KG1 (cell line): ENCODE results near the gene PEDS1.
"Not testable (repeated sequence)": the region's sequence is repeated elsewhere in the genome, so short reads cannot be mapped to it uniquely, and the experiment has no call there.

Experiments
- DNase-seq: peaks from one replicate; lab custom pipeline; 2025; lab: John Stamatoyannopoulos, UW

PEDS1 gene

DNA sequence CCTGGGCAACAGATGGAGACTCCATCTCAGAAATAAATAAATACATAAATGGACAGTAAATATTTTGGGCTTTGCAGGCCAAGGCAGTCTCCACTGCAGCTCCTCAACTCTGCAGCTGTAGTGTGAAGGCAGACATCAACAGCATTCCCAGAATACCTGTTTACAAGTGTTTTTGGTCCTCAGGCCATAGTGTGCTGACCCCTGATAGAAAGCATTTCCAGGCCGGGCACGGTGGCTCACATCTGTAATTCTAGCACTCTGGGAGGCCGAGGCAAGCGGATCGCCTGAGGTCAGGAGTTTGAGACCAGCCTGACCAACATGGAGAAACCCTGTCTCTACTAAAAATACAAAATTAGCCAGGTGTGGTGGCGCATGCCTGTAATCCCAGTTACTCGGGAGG is 18.4 kb downstream of the PEDS1 start:
- DNase-seq = not testable (repeated sequence)

- no peak for DNase-seq
Observed at GRCh38 chr20:50133474-50134217, 19.9 kb downstream of the PEDS1 start.

DNA sequence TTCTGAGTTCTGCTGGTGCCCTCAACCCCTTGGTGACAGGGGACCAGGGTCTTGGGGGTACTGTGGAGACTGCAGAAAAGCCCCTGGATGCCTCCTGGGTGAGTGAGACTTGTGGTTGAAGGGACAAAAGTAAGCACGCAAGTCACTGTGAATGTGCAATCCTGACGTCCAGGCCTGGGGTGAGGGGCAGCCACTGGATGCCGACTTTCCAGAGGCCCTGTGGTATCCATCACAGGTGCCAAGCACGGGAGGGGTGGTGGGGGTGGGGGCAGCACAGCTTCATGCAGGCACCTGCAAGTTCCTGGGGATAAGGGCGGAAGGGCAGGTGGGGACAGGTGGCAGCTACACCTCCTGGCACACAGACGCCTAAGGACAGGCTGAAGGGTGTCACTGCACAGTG is 20.5 kb downstream of the PEDS1 start:
- no peak for DNase-seq

GRCh38 chr20:50130995-50131394 is 22.5 kb downstream of the PEDS1 start:
- no peak for DNase-seq

DNA sequence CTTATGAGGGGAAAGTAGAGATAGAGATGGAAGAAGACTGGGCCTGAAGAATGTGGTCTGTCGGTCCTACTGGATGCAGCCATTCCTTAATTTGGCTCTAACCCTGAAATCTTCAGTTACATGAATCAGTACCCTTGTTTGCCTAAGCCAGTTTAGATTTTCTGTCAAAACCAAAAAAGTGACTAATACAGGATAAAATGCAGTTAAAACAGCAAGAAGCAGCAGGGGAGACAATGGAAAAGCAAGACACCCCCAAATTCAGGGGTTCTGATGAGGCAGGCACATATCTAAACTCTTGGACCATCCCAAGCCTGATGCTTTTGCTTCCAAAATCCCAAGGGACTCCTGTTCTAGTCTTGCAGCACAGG is 23.2 kb downstream of the PEDS1 start:
- no peak for DNase-seq

GRCh38 chr20:50129662-50130355 is 23.7 kb downstream of the PEDS1 start:
- DNase-seq = no peak

GRCh38 chr20:50128520-50128905 is 25.0 kb downstream of the PEDS1 start:
- DNase-seq = no peak

DNA sequence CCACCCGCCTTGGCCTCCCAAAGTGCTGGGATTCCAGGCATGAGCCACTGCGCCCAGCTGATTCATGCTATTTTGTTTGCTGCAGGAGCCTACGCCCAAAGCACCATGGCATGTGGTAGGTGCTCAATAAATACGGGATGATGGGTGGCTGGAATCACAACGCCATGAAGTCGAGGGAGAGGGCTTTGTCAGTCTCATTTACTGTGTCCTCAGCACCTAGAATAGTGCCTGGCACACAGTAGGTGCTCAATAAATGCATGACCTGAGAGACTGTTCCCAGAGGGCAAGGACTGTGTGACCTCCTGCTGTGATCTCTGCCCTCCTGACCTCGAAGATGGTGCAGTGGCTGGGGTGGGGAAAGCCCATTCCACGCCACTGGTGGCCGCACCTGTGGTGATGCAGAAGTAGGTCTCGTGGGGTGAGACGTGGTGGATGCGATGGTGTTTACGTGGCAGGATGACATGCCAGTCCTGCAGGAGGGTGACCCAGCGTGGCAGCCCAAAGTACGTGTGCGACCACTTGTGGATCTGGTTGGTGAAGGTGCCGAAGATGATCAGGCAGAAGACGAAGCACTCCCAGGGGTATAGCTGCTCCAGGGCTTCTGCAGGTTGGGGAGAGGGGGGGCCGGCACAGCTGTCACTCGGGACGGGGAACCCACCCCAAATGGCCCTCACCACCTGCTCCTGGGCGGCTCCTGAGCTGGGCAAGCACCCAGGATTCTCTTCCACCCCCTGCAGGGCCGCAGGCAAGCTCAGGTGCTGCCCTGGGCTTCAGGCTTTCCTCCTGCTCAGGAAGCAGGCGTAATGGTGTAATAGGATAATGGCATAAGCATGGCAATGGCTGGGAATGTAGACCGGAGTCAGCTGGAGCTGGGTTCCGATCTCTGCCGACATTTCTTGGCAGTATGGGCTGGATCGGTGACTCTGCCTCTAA is 25.7 kb downstream of the PEDS1 start:
- DNase-seq = no peak

DNA sequence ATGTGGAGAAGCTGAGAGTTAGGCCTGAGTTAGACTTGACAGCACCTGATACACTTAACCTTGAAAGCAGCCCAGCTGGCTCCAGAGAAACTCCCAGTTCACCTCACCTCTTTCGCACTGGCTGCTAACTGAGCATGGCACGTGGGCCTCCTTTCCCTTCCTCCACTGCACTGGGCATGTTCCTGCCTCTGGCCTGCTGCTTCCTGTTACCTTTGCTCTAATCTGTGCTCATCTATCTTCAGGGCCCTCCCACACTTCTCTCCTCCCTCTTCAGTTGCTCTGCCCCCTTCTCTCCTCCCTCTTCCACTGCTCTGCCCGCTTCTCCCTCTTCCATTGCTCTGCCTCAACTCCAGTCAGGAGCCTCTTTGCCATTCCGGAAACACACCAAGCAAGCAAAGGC is 26.9 kb downstream of the PEDS1 start:
- DNase-seq = no peak

GRCh38 chr20:50125279-50125678 is 28.2 kb downstream of the PEDS1 start:
- DNase-seq = no peak

GRCh38 chr20:50124496-50124895 is 29.0 kb downstream of the PEDS1 start:
- no peak for DNase-seq

DNA sequence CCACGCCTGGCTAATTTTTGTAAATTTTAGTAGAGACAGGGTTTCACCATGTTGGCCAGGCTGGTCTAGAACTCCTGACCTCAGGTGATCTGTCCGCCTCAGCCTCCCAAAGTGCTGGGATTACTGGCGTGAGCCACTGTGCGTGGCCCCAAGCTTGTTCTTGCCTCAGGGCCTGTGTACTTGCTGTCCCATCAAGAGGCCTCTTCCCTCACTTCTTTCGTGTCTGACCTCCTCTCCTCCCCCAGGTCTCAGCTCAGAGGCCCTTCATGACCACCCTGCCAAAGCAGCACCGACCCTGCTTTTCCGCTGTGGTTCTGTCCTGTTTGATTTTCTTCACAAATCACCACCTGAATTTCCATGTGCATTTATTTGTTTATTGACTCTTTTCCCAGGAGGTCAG is 30.1 kb downstream of the PEDS1 start:
- no peak for DNase-seq

- no peak for DNase-seq
Observed at GRCh38 chr20:50122763-50123162, 30.8 kb downstream of the PEDS1 start.

GRCh38 chr20:50121858-50122271 is 31.7 kb downstream of the PEDS1 start:
- DNase-seq = no peak

GRCh38 chr20:50120935-50121693 is 32.4 kb downstream of the PEDS1 start:
- no peak for DNase-seq

DNA sequence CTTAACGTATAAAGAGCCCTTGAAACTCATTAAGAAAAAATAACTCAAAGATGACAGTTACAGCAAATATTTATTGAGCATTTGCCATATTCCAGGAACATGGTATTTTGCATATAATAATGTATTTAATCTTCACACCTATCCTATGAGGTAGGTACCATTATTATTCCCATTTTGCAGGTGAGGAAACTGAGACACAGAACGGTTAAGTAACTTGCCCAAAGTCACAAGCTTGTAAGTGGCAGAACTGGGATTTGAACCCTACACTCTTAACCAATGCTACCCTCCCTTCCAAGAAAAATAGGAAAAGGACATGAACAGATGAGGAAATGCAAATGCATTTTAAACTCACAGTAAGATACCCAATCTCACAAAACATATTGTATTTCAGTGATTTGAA is 35.3 kb downstream of the PEDS1 start:
- no peak for DNase-seq

GRCh38 chr20:50116368-50116999 is 37.0 kb downstream of the PEDS1 start:
- no peak for DNase-seq

- peak; percentile 86 for DNase-seq
Observed at GRCh38 chr20:50115591-50116367, 37.7 kb downstream of the PEDS1 start.

GRCh38 chr20:50115041-50115512 is 38.4 kb downstream of the PEDS1 start:
- DNase-seq = no peak

DNA sequence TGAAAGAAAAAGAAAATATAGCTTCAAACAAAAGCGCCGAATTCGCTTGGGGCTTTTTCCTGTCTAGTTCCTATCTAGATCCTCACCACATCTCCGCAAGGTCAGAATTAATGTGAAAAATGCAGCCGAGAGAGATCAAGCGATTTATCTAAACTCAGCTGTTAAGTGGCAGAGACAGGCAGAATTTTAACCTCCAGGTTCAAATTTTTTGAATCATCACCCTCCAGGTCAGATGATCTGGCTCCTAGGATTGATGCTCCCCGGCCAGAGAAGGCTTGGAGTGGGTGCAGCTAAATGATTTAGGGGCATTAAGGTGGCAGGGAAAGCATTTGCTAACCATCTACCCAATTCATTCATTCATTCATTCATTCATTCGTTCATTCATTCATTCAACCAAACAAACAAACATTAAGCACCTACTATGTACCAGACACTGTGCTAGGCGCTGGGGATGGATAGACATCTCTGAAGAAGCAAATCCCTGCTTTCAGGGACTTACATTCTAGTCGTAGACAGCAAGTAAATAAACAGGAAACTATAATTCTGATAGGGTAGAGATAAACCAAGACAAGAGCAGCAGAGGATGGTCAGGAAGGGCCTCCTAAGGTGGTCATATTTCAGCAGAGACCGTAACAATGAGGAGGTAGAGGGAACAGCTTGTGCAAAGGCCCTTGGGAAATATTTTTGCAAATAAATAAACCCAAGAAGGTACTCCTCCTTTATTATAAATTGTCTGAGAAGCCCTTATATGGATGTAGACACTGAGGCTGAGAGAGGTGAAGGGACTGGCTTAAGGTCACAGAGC is 39.9 kb downstream of the PEDS1 start:
- no peak for DNase-seq
